HCT116 (cell line): ENCODE data around the gene DAAM1. TPM values are rescaled to one million over a fixed set of nuclear protein-coding genes. Genes with fewer than 3 reads are reported as not detected.

Experiments
- ATAC-seq: fragments of 200-7000 bp; cut with Tn5 transposase; 2 replicates; pipeline ENCODE4 v1.9.1; 2020; ENCODE audit warnings: mild to moderate bottlenecking, moderate library complexity
- BruUV-seq: library from RNA; stranded (reverse); fragments of 400-500 nt; replicated peaks from 2 replicates; lab custom pipeline; 2021; lab: Mats Ljungman, UMichigan
- CTCF ChIA-PET: fragments of 300-600 bp; sonication (Branson Sonifier 250); formaldehyde crosslinking; loops from one replicate; lab custom pipeline; 2021; ENCODE audit warnings: antibody characterized with exemption; lab: Charles Lee
- POLR2A ChIA-PET: fragments of 300-600, 350-600 bp; sonication (Branson Sonifier 250); formaldehyde crosslinking; loops from one replicate; lab custom pipeline; 2021; ENCODE audit warnings: antibody characterized with exemption; lab: Charles Lee
- RAD21 ChIA-PET, 2 experiments: fragments of 300-600 bp; sonication (Branson Sonifier 250); formaldehyde crosslinking; loops; one replicate each; lab custom pipeline; 2023; ENCODE audit warnings: low total read pairs in 2 of 2; ENCODE audit not compliant: uncharacterized antibody in 2 of 2, unreplicated experiment in 2 of 2, low non-redundant PET in 1 of 2; lab: Charles Lee
- DNase-seq: peaks from one replicate; pipeline ENCODE4 v3.0.0-alpha.2; 2010; ENCODE audit warnings: low read depth, low spot score
- H2AFZ ChIP-seq: fragments of 200-600 bp; shearing (Covaris generic), sonication (generic); 2 replicates; pipeline ENCODE4 v1.6.1; 2017; ENCODE audit warnings: low read depth, mixed run types, mixed read lengths, antibody characterized with exemption, low read length; ENCODE audit not compliant: poor library complexity, severe bottlenecking
- H3K27ac ChIP-seq: 2 replicates; pipeline ENCODE4 v1.5.1; 2012; ENCODE audit warnings: low read depth, low read length
- H3K27me3 ChIP-seq: fragments of 200-600 bp; sonication (generic); 2 replicates; pipeline ENCODE4 v1.6.1; 2016; ENCODE audit warnings: mixed run types, low read length, mixed read lengths; ENCODE audit not compliant: insufficient read depth
- H3K36me3 ChIP-seq, 2 experiments: fragments of 200-500 bp in 1 of 2; fragments of 200-600 bp in 1 of 2; sonication (Bioruptor generic) in 1 of 2; sonication (generic) in 1 of 2; 2 replicates each; pipeline versions ENCODE4 v1.5.1 to v1.6.1; 2014 to 2016; ENCODE audit warnings: low read length in 2 of 2, inconsistent platforms in 1 of 2, mixed read lengths in 1 of 2, mixed run types in 1 of 2; ENCODE audit not compliant: insufficient read depth in 2 of 2, control insufficient read depth in 1 of 2
- H3K4me1 ChIP-seq, 2 experiments: fragments of 200-600 bp in 1 of 2; sonication (generic) in 1 of 2; 2 replicates each; pipeline versions ENCODE4 v1.5.1 to v1.6.1; 2012 to 2017; ENCODE audit warnings: low read length in 2 of 2, inconsistent platforms in 1 of 2, mild to moderate bottlenecking in 1 of 2, mixed read lengths in 1 of 2, mixed run types in 1 of 2, moderate library complexity in 1 of 2; ENCODE audit not compliant: insufficient read depth in 2 of 2, control insufficient read depth in 1 of 2
- H3K4me2 ChIP-seq: fragments of 200-600 bp; sonication (generic); 2 replicates; pipeline ENCODE4 v1.6.1; 2017; ENCODE audit warnings: mixed run types, low read length, mixed read lengths
- H3K4me3 ChIP-seq, 2 experiments: fragments of 200-600 bp in 1 of 2; sonication (generic) in 1 of 2; replicated peaks in 1 of 2; 2 replicates each; pipeline ENCODE4 v1.5.1; 2011 to 2016; ENCODE audit warnings: low read length in 2 of 2, control low read depth in 1 of 2, low read depth in 1 of 2, mild to moderate bottlenecking in 1 of 2, mixed read lengths in 1 of 2, mixed run types in 1 of 2
- H3K79me2 ChIP-seq: fragments of 200-600 bp; sonication (generic); 2 replicates; pipeline ENCODE4 v1.6.1; 2017; ENCODE audit warnings: mild to moderate bottlenecking, mixed run types, low read length, moderate library complexity, mixed read lengths; ENCODE audit not compliant: insufficient read depth
- H3K9ac ChIP-seq: fragments of 200-600 bp; sonication (generic); 2 replicates; pipeline ENCODE4 v1.6.1; 2016; ENCODE audit warnings: low read length, mixed read lengths
- H3K9me2 ChIP-seq: fragments of 200-600 bp; sonication (generic), shearing (Covaris generic); 2 replicates; pipeline ENCODE4 v1.6.1; 2017; ENCODE audit warnings: mixed run types, mild to moderate bottlenecking, moderate library complexity; ENCODE audit not compliant: insufficient read depth
- H3K9me3 ChIP-seq, 2 experiments: fragments of 200-500 bp in 1 of 2; fragments of 200-600 bp in 1 of 2; sonication (Bioruptor generic) in 1 of 2; sonication (generic) in 1 of 2; 2 replicates each; pipeline ENCODE4 v1.6.1; 2014 to 2017; ENCODE audit warnings: low read length in 2 of 2, mixed read lengths in 2 of 2, inconsistent platforms in 1 of 2, low read depth in 1 of 2, mild to moderate bottlenecking in 1 of 2, mixed run types in 1 of 2, moderate library complexity in 1 of 2; ENCODE audit not compliant: control insufficient read depth in 1 of 2, insufficient read depth in 1 of 2
- H4K20me1 ChIP-seq: fragments of 200-600 bp; sonication (generic), shearing (Covaris generic); 2 replicates; pipeline ENCODE4 v1.6.1; 2017; ENCODE audit warnings: mixed run types, mild to moderate bottlenecking, moderate library complexity; ENCODE audit not compliant: insufficient read depth
- CBX3 ChIP-seq: IDR thresholded peaks from 2 replicates; pipeline ENCODE4 v1.6.1; 2012; ENCODE audit warnings: low read depth
- FOSL1 ChIP-seq: IDR thresholded peaks from 2 replicates; pipeline ENCODE4 v1.6.1; 2012; ENCODE audit warnings: low read depth
- JUND ChIP-seq: IDR thresholded peaks from 2 replicates; pipeline ENCODE4 v1.6.1; 2012
- RAD21 ChIP-seq: IDR thresholded peaks from 2 replicates; pipeline ENCODE4 v1.6.1; 2012; ENCODE audit warnings: low read depth, mild to moderate bottlenecking
- SIN3A ChIP-seq: IDR thresholded peaks from 2 replicates; pipeline ENCODE4 v1.6.1; 2012; ENCODE audit warnings: low read depth
- SP1 ChIP-seq: IDR thresholded peaks from 2 replicates; pipeline ENCODE4 v1.6.1; 2012; ENCODE audit warnings: low read depth
- SRF ChIP-seq: IDR thresholded peaks from 2 replicates; pipeline ENCODE4 v1.6.1; 2012; ENCODE audit warnings: low read depth
- TCF7L2 ChIP-seq: IDR thresholded peaks from 2 replicates; pipeline ENCODE4 v1.7.0; 2011; ENCODE audit warnings: borderline replicate concordance, inconsistent platforms; ENCODE audit not compliant: insufficient read depth, insufficient read length; ENCODE audit errors: extremely low read depth
- intact Hi-C: fragments of 100-400 bp; cut with micrococcal nuclease; formaldehyde crosslinking; loops from 2 replicates; pipeline ENCODE4 v1.10.0; 2022
- total RNA-seq: library from RNA; stranded (reverse); gene quantifications from one replicate; pipeline ENCODE4 v1.2.1, GENCODE V29; 2021; ENCODE audit not compliant: unreplicated experiment
- TF ChIP-seq, protein P1 (sequence below), 3 experiments: fragments of 200-600 bp in 1 of 3; sonication (generic) in 1 of 3; IDR thresholded peaks in 2 of 3; conservative IDR thresholded peaks in 1 of 3; 2 replicates each; pipeline ENCODE4 v1.5.1; 2012 to 2017; ENCODE audit warnings: low read depth in 2 of 3, low read length in 2 of 3, antibody characterized with exemption in 1 of 3, borderline replicate concordance in 1 of 3, control low read depth in 1 of 3, mild to moderate bottlenecking in 1 of 3, mixed read lengths in 1 of 3, mixed run types in 1 of 3, moderate library complexity in 1 of 3; ENCODE audit not compliant: insufficient read depth in 1 of 3
- TF ChIP-seq, protein P2 (sequence below): IDR thresholded peaks from 2 replicates; pipeline ENCODE4 v1.6.1; 2012

The DAAM1 gene
- total RNA-seq, 1 experiment from 2014 or later: 10.7 TPM

DNA sequence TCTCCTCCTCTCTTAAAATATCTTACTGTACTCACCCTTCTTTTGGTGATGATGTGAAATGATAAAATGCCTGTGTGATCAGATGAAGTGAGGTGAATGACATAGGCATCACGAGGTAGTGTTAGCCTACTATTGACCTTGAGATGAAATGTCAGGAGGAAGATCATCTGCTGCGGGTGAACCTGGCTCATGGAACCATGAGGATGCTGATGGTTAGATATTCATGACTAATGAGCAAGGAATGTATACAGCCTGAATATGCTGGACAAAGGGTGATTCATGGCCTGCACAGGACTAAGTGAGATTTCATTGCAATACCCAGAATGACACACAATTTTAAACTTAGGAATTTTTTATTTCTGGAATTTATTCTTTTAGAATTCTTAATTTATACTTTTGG, 89.6 kb downstream of the DAAM1 start:
- H3K4me2 ChIP-seq: peak overlapping the region; percentile 53
- no peaks in the 10 kb centered on the region for H4K20me1 ChIP-seq
- no peak overlapping the region for H3K9ac ChIP-seq
- ATAC-seq: peak; percentile 81
- ChIA-PET CTCF (no interaction called here), POLR2A (no interaction called here), RAD21 (no interaction called here)
- DNase-seq: peak; percentile 85
- no peaks in the 10 kb centered on the region for H3K79me2 ChIP-seq
- H2AFZ ChIP-seq: peak overlapping the region; percentile 36
- BruUV-seq: no TSS peak
- no peak overlapping the region; a peak in 1 of 4 replicates for H3K4me3 ChIP-seq
- peak overlapping the region; percentile 39; the same call in 1 of the 2 replicates for H3K27ac ChIP-seq
- peak; percentile 18 for TF ChIP-seq TCF7L2
- TF ChIP-seq JUND: peak; percentile 93
- TF ChIP-seq SP1: peak; percentile 72
- TF ChIP-seq, protein P1, sequence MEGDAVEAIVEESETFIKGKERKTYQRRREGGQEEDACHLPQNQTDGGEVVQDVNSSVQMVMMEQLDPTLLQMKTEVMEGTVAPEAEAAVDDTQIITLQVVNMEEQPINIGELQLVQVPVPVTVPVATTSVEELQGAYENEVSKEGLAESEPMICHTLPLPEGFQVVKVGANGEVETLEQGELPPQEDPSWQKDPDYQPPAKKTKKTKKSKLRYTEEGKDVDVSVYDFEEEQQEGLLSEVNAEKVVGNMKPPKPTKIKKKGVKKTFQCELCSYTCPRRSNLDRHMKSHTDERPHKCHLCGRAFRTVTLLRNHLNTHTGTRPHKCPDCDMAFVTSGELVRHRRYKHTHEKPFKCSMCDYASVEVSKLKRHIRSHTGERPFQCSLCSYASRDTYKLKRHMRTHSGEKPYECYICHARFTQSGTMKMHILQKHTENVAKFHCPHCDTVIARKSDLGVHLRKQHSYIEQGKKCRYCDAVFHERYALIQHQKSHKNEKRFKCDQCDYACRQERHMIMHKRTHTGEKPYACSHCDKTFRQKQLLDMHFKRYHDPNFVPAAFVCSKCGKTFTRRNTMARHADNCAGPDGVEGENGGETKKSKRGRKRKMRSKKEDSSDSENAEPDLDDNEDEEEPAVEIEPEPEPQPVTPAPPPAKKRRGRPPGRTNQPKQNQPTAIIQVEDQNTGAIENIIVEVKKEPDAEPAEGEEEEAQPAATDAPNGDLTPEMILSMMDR (IDR thresholded peaks at IDR 0.05 in 2 of 3, conservative IDR thresholded peaks at IDR 0.05 in 1 of 3; ENCODE audit: borderline replicate concordance in 1 of 3, insufficient read depth in 1 of 3, low read depth in 2 of 3, low read length in 2 of 3): no peak
- TF ChIP-seq RAD21: no peak
- TF ChIP-seq, protein P2, sequence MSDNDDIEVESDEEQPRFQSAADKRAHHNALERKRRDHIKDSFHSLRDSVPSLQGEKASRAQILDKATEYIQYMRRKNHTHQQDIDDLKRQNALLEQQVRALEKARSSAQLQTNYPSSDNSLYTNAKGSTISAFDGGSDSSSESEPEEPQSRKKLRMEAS: peak; percentile 64
- TF ChIP-seq SRF: 0 out of 2 replicates have a peak, but pooled peaks have one; percentile 38
- TF ChIP-seq CBX3: peak; percentile 87; the same call in 1 of the 2 replicates
- peak; percentile 93 for TF ChIP-seq FOSL1
- TF ChIP-seq SIN3A: peak; percentile 51; the same call in 1 of the 2 replicates
- H3K27me3 ChIP-seq: no peaks in the 10 kb centered on the region
- no peaks in the 10 kb centered on the region for H3K36me3 ChIP-seq
- H3K4me1 ChIP-seq: peaks cover 57 to 74% of the 10 kb centered on the region in 2 experiments
- no peaks in the 10 kb centered on the region for H3K9me2 ChIP-seq
- no peaks in the 10 kb centered on the region for H3K9me3 ChIP-seq
- intact Hi-C loops: loop anchor here (5.0 kb wide), 2 partner anchors 84 to 91 kb away; partner anchors contain the start of gene DAAM1
